Endodermal cell (in vitro differentiated cells): ENCODE data around the gene ERBB4. TPM values are rescaled to one million over a fixed set of nuclear protein-coding genes. Genes with fewer than 3 reads are reported as not detected.
A peak's percentile ranks its signal among the peaks of the same experiment; 100 is the strongest.

Source experiments
- DNase-seq: peaks from one replicate; pipeline ENCODE4 v3.0.0-alpha.2; 2017
- H3K27ac ChIP-seq: 2 replicates; pipeline ENCODE4 v1.5.1; 2013; ENCODE audit warnings: mild to moderate bottlenecking, low read depth, low read length, moderate library complexity
- H3K27me3 ChIP-seq: 2 replicates; pipeline ENCODE4 v1.6.1; 2013; ENCODE audit warnings: mild to moderate bottlenecking, low read length, moderate library complexity; ENCODE audit not compliant: insufficient read depth, control insufficient read depth, poor library complexity, severe bottlenecking
- H3K36me3 ChIP-seq: 2 replicates; pipeline ENCODE4 v1.7.0; 2013; ENCODE audit warnings: mild to moderate bottlenecking, low read length, moderate library complexity; ENCODE audit not compliant: control insufficient read depth, insufficient read depth
- H3K4me1 ChIP-seq: one replicate; pipeline ENCODE4 v1.7.0; 2013; ENCODE audit warnings: low read length; ENCODE audit not compliant: control insufficient read depth, insufficient read depth
- H3K4me3 ChIP-seq: 2 replicates; pipeline ENCODE4 v1.5.1; 2013; ENCODE audit warnings: mild to moderate bottlenecking, low read length, moderate library complexity
- H3K9ac ChIP-seq: 2 replicates; pipeline ENCODE4 v1.6.1; 2013; ENCODE audit warnings: mild to moderate bottlenecking, low read length, moderate library complexity; ENCODE audit not compliant: poor library complexity, severe bottlenecking; ENCODE audit errors: extremely low read depth
- H3K9me3 ChIP-seq: 2 replicates; pipeline ENCODE4 v1.6.1; 2013; ENCODE audit warnings: mild to moderate bottlenecking, low read length, moderate library complexity; ENCODE audit not compliant: control insufficient read depth
- H3K27ac Mint-ChIP-seq: 2 replicates; pipeline ENCODE4 v1.8.0; 2020; ENCODE audit warnings: mixed read lengths
- H3K27me3 Mint-ChIP-seq: 2 replicates; pipeline ENCODE4 v1.8.0; 2021; ENCODE audit warnings: mild to moderate bottlenecking, mixed read lengths; ENCODE audit not compliant: insufficient read depth
- H3K36me3 Mint-ChIP-seq: 2 replicates; pipeline ENCODE4 v1.8.0; 2020; ENCODE audit warnings: low read depth, mixed read lengths
- H3K4me1 Mint-ChIP-seq: 2 replicates; pipeline ENCODE4 v1.8.0; 2020; ENCODE audit warnings: mixed read lengths
- H3K4me3 Mint-ChIP-seq: 2 replicates; pipeline ENCODE4 v1.8.0; 2020; ENCODE audit warnings: mild to moderate bottlenecking, moderate library complexity, mixed read lengths
- H3K9me3 Mint-ChIP-seq: 2 replicates; pipeline ENCODE4 v1.8.0; 2020; ENCODE audit warnings: mild to moderate bottlenecking, mixed read lengths
- CTCF ChIP-seq: fragments of 200-600 bp; sonication (generic); conservative IDR thresholded peaks from 2 replicates; pipeline ENCODE4 v1.5.0; 2021; ENCODE audit warnings: antibody characterized with exemption, mild to moderate bottlenecking
- WGBS, 2 experiments: methylation state at CpG; one replicate each; pipeline versions ENCODE4 v1.1.5 to v1.1.7; 2013; ENCODE audit warnings: missing lambda C conversion rate in 2 of 2, mixed read lengths in 1 of 2; ENCODE audit not compliant: insufficient coverage in 1 of 2, insufficient read length in 1 of 2; 5-methylcytosine and 5-hydroxymethylcytosine counted together
- total RNA-seq, 2 donors: library from RNA; stranded (reverse); fragmentation: NEBNext Ultra II Directional in 1 of 2; extraction: Animal tissue kit (Norgen Biotek cat#: 25700) in 1 of 2; gene quantifications; 2 replicates in 1 of 2; 3 replicates in 1 of 2; pipeline ENCODE4 v1.2.1, GENCODE V29; 2021

Gene ERBB4
- total RNA-seq, 2 donors from 2014 or later, result 154 to 158 TPM

GRCh38 chr2:212288308-212288707, 250.3 kb downstream of the ERBB4 start:
- H3K36me3 ChIP-seq, result no peaks in the 10 kb centered on the region
- H3K9ac ChIP-seq, result no peak overlapping the region
- WGBS, 2 experiments, result 88 to 91% methylated on average over 7 of the region's 8 CpGs
- H3K27ac ChIP-seq, result no peak overlapping the region
- no peaks in the 10 kb centered on the region for H3K9me3 ChIP-seq
- H3K27me3 ChIP-seq, result no peaks in the 10 kb centered on the region
- Mint-ChIP-seq H3K9me3 (no peaks in the 10 kb centered on the region), H3K4me1 (peaks cover 9% of the 10 kb centered on the region), H3K36me3 (no peaks in the 10 kb centered on the region), H3K27me3 (no peaks in the 10 kb centered on the region), H3K27ac (no peak overlapping the region), H3K4me3 (no peak overlapping the region)
- DNase-seq, result peak; percentile 79
- no peak overlapping the region for H3K4me3 ChIP-seq
- no peak for TF ChIP-seq CTCF
- no peaks in the 10 kb centered on the region for H3K4me1 ChIP-seq

- no peaks in the 10 kb centered on the region for H3K36me3 Mint-ChIP-seq
- peak overlapping the region; percentile 16 for H3K27ac ChIP-seq
- no peak for DNase-seq
- H3K27ac Mint-ChIP-seq, result no peak overlapping the region
- no peaks in the 10 kb centered on the region for H3K9me3 Mint-ChIP-seq
- TF ChIP-seq CTCF, result no peak
- no peak overlapping the region for H3K4me3 Mint-ChIP-seq
- H3K4me1 ChIP-seq, result no peaks in the 10 kb centered on the region
- no peaks in the 10 kb centered on the region for H3K27me3 Mint-ChIP-seq
- H3K4me3 ChIP-seq, result no peak overlapping the region
- no peaks in the 10 kb centered on the region for H3K36me3 ChIP-seq
- H3K9ac ChIP-seq, result no peak overlapping the region
- H3K4me1 Mint-ChIP-seq, result peaks cover 9% of the 10 kb centered on the region
- no peaks in the 10 kb centered on the region for H3K27me3 ChIP-seq
- no peaks in the 10 kb centered on the region for H3K9me3 ChIP-seq
- WGBS, 2 experiments, result 83% methylated on average over 1 of the region's 1 CpG; no CpG with 5 or more reads in 1 of the 2 experiments
Measured at GRCh38 chr2:212284166-212284565, 254.4 kb downstream of the ERBB4 start.

- no peak for TF ChIP-seq CTCF
- Mint-ChIP-seq H3K27ac (no peak overlapping the region), H3K27me3 (no peaks in the 10 kb centered on the region), H3K4me1 (peaks cover 9% of the 10 kb centered on the region), H3K36me3 (no peaks in the 10 kb centered on the region), H3K4me3 (no peak overlapping the region), H3K9me3 (no peaks in the 10 kb centered on the region)
- no peaks in the 10 kb centered on the region for H3K9me3 ChIP-seq
- H3K27me3 ChIP-seq, result no peaks in the 10 kb centered on the region
- no peak overlapping the region for H3K4me3 ChIP-seq
- H3K27ac ChIP-seq, result no peak overlapping the region
- no peaks in the 10 kb centered on the region for H3K4me1 ChIP-seq
- H3K9ac ChIP-seq, result no peak overlapping the region
- DNase-seq, result no peak
- WGBS, 2 experiments, result 94 to 100% methylated on average over 2 to 3 of the region's 3 CpGs
- H3K36me3 ChIP-seq, result no peaks in the 10 kb centered on the region
Measured at GRCh38 chr2:212282671-212283261, 255.8 kb downstream of the ERBB4 start.
